ENCODE measurements around the gene TMEM121.
A peak's percentile ranks its signal among the peaks of the same experiment; 100 is the strongest.
"Not testable (repeated sequence)": the region's sequence is repeated elsewhere in the genome, so short reads cannot be mapped to it uniquely, and the experiment has no call there.

Gene TMEM121

GRCh38 chr14:105529319-105529568 is 2.9 kb downstream of the TMEM121 start:
- DNase-seq = no peak

DNA sequence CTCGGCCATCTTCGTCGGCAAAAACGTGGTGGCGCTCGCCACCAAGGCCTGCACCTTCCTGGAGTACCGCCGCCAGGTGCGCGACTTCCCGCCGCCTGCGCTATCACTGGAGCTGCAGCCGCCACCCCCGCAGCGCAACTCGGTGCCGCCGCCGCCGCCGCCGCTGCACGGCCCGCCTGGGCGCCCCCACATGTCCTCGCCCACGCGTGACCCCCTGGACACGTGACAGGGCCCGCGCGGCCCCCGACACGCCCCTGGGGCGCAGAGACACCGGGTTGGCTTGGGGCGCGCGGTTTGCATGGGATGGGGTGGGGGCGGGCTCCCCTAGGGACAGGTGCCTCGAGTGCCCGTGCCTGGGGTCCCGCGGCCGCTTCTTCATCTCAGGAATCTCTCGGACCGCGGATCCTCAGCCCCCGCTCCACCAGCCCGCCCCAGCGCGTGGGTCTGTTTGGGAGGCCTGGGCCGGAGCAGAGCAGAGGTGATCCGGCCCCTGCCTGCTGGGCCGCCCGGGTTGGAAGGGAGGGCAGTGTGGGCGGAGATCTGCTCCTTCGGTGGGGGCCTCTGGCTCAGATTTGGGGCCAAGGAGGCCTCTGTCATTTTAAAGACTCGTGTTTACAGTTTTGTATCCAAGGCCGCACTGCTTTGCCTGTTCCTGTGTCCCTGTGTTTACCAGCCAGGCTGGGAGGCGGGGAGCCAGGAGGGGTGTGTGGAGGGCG is 3.3 kb downstream of the TMEM121 start:
- DNase-seq = no peak

DNA sequence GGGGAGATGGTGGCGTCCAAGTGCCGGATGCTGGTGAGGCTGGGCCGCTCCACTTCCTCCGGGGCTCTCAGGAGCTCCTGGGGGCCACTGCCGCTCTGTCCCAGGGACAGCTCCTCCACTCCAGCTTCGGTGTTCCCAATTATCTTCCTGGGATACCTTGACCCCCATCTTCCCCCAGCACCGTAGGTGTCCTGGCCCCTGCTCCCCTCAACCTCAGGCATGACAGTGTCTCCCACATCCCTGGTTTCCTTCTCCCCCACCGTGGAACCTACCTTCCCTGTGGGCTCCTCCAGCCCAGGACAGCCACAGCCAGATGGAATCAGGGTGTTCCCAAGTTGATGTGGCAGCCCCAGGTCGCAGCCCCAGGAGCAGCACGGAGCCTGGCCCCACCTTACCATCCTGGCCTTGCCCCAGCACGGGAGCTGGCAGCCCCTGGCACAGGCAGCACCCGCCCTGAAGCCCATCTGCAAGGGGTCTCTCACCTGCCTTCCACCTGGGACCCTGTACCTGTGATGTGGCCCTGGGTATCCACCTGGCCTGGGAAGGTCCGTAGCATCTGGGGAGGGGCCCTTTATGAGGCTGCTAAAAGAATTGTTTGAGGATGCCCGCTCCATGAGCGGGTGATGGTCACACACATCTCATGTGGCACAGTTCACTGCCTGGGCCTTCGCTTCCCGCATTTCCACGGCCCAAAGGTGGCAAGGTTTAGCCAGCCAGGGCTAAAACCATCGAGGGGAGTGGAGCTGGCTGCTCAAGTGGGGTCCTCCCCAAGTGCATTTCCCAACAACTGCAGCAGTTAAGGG is 4.1 kb downstream of the TMEM121 start:
- no peak for DNase-seq

GRCh38 chr14:105531088-105531893 is 4.9 kb downstream of the TMEM121 start:
- DNase-seq = no peak

- DNase-seq = no peak
These were observed 5.7 kb downstream of the TMEM121 start for GRCh38 chr14:105531894-105532623.

- peak; percentile 39 to 75 for DNase-seq
These were observed 6.4 kb downstream of the TMEM121 start for GRCh38 chr14:105532735-105533141.

DNA sequence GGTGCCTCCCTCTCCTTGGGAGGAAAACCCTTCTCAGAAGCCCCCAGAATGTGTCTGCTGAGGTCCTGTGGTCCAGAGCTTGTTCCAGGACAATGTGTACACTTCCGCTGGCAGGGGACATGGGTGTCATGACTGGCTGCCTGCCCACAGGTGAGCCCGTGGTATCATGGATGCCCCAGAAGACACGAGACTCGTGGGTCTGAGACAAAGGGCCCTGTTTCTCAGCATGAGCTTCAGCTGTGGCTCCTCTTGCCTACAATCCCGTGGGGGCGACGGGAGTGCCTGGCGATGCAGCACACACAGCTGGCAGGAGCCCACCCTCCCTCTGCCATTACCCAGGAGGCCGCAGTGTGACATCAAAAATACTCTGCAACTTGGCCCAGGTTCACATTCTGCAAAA is 7.0 kb downstream of the TMEM121 start:
- DNase-seq = no peak

DNA sequence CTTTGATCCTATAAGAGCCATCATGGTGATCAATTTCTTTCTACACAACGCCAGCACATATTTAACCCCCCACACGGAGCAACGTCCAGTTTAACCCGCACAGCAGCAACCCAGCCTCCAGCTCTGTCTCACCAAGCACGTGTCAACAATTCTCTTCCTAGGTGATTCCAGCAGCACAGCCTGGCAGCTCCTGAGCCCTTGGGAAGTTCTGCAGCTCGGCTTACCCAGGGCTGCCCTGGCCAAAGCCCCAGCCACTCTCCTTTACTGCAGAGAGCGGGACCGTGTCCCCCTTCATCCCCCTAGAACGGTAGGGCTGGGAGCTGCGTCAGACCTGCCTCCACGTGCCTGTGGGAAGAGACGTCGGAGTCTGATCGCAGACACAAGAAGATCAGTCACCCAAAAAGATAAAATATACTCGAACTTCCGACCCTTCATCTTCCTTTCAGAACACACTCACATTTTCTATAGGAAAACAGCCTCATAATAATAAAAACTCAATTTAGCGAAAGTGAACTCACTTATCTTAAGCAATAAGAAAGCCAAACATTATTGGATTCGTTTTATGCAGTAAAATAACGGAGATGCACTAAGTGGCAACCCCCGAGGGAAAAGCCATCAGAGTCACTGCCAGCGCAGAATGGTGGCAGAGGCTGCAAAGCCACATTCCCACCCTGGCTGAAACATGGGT is 7.6 kb downstream of the TMEM121 start:
- no peak for DNase-seq

GRCh38 chr14:105534586-105534985 is 8.2 kb downstream of the TMEM121 start:
- no peak for DNase-seq

- DNase-seq = no peak
These were observed 9.7 kb downstream of the TMEM121 start for GRCh38 chr14:105536051-105536450.

DNA sequence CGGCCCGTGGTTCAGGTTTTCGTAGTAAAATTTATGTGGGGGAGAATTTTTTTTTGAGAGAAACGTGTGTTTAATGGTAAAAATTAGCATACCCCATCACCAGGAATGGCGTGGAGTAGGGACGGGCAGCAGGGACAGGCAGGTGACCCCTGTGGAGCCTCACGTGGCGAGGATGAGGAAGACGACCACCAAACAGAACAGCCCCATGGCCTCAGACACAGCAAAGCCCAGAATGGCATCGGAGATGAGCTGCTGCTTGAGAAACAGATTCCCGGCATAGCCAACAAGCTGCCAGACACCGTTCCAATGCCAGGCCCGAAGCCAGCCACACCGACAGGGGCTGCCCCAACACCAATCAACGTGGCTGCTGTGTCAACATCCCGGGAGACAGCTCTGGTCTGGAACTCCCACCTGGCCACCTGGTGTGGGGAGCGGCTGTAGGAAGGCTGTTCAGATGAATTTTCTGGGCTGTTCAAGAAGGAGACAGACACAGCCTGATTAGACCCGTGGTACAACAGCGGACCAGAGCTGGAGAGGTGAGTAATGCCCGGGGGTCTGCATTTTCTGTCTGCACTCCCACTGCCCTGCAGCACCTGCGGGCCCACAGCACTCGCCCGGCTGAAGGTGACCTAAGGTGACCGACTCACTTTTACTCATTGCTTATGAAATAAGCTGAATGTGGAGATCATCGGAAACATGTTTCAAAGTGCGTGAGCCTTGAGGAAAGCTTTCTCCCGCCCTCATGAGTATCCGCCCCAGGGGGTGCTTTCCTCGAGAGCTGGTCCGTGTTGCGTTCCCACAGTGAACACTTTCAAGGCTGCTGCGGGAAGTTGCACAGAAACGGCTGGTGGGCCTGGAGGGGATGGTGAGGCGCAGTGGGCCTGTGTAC is 10.6 kb downstream of the TMEM121 start:
- no peak for DNase-seq

DNA sequence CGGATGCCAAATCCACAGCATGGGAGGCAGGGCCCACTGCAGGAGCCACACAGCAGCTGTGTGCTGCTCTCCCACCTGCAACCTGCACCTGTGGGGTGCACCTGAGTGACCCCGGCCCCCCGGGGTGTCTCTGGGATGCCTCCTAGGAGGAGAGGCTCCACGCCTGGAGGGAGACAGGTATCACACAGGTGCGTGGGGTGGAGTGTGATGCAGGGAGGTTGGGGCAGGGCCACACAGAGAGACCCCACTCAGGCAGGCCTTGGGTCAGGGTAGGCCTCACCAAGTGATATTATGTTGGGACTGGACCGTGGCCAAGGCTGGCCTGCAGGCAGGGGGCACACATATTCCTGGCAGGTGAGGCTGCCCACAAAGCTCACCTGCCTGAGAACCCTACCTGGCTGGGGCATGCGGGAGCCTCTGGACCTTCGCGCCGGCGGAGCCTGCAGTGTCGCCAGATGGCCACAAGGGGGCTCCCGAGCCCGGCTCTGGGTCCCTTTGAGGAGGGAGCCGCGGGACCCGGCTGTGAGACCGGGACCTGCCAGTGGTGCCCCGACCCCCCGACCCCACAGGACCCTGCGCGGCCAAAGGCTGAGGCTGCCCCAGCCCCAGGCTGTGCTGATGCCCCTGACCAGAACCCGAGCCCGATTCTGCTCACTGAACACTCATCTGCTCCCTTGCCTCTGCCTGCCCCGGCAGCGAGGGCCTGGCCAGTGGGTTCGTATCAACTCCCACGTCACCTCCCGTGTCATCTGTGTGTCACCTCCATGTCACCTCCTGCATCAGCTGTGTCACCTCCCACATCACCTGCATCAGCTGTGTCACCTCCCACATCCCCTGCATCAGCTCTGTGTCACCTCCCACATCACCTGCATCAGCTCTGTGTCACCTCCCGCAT is 11.4 kb downstream of the TMEM121 start:
- peak in 1 of 2 experiments; percentile 24 for DNase-seq

DNA sequence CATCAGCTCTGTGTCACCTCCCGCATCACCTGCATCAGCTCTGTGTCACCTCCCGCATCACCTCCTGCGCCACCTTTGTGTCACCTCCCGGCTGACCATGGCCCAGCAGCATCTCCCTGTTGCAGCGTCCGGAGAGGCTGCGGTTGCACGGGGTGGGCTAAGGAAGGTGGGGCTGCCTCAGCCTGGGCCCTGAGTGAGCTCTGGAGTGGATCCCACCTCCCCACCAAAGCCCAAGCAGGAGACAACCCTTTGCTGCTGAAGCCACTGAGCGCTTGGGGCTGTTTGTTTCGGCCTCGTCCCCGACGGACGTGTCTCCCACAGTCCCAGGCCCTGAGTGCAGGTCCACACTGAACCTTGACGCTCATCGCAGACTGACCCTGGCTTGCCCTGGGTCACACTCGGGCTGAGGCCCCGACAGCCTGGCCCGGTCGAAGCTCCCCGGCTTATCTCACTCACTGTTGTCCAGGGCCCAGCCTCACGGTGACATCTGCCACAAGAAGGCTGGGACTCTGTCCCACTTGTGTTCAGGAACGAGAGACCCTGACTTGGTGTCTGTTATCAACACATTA is 12.2 kb downstream of the TMEM121 start:
- no peak for DNase-seq

DNA sequence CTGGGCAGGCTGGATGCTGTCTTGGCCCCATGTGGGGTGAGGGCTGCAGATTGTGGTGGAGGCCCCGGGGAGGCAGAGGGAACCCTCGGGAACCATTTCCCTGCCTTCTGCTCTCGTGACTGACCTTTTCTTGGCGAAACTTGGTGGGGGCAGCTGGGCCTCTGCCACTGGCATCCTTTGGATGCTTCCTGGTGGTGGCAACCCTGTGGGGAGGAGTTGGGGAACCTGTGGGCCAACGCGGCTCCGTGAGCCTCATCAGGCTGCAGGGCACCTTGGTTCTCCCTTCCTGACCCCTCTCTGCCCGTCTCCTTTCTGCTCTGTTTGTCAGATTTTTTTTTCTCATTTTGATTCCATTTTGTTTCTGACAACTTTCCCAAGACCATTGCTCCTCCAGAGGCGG is 14.4 kb downstream of the TMEM121 start:
- no peak for DNase-seq

DNA sequence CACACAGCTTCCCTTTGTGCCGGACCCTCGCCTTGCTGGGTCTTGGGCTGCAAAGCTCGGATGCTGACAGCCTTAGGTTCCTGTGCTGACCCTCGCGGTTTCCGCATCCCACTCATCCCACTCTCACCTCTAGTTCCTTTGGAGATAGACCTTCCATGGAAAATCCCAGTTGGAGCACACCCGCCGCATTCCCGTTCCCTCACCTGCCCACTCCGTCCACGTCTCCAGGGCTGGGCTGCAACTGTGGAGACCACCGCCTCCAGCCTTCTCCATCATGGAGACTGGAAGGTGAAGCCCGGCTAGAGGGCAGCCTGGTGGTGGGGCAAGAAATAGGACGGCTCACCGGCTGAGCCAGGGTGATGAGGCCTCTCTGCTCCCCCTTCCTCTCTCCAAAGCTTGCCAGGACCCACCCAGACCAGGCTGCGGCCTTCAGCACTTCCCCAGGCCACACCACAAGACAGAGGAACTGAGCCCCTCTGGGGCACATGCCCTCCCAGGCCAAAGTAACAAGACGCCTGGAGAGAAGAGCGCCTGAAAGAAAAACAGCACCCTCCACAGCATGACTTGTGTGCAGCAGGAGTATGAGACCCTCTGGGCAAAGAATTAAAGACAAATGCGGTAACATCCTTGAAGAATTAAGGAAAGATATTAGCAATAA is 15.0 kb downstream of the TMEM121 start:
- DNase-seq = no peak

- DNase-seq = not testable (repeated sequence)
These were observed 19.3 kb downstream of the TMEM121 start for GRCh38 chr14:105545676-105546075.

DNA sequence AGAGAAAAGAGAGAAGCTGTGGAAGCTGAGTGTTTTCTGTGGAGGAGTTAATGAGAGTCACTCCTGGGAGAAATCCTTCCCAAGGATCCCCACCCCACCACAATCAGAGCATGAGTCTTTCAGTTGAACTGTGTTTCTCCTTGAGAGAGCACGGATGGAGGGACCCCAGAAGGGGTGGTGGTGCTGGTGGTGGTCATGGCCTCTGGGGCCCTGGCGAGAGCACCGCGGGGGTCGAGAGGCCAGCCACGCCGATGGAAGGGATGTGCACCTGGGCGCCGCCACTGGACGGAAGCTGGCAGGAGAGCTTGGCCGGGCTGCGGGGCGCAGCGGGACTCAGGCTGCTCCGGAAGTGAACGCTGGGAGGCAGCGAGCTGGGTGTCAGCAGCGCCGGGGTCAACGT is 20.0 kb downstream of the TMEM121 start:
- not testable (repeated sequence) for DNase-seq

- DNase-seq = not testable (repeated sequence)
These were observed 20.7 kb downstream of the TMEM121 start for GRCh38 chr14:105547072-105547471.

DNA sequence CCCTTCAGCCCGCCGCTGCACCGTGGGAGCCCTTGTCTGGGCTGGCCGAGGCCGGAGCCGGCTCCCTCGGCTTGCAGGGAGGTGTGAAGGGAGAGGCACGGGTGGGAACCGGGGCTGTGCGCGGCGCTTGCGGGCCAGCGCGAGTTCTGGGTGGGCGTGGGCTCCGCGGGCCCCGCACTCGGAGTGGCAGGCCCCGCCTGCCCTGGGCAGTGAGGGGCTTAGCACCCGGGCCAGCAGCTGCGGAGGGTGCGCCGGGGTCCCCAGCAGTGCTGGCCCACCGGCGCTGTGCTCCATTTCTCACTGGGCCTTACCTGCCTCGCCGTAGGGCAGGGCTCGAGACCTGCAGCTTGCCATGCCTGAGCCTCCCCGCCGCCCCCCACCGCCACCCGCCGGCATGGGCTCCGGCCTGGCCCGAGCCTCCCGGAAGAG is 21.4 kb downstream of the TMEM121 start:
- DNase-seq = no peak
